Mesenchymal stem cell (in vitro differentiated cells and primary cell): Measurements from ENCODE around the gene SLC12A6.

Experiments used
- DNase-seq: peaks from one replicate; pipeline ENCODE4 v3.0.0-alpha.2; 2013
- H2AFZ ChIP-seq: one replicate; pipeline ENCODE4 v1.6.1; 2013; ENCODE audit warnings: low read depth, mild to moderate bottlenecking, control low read depth, inconsistent platforms, low read length, moderate library complexity
- H2AK5ac ChIP-seq: 2 replicates; pipeline ENCODE4 v1.6.1; 2013; ENCODE audit warnings: low read length, moderate library complexity, mild to moderate bottlenecking, inconsistent platforms; ENCODE audit not compliant: severe bottlenecking
- H2BK120ac ChIP-seq: one replicate; pipeline ENCODE4 v1.6.1; 2013; ENCODE audit warnings: low read depth, mild to moderate bottlenecking, inconsistent platforms, low read length, moderate library complexity
- H2BK12ac ChIP-seq, 2 experiments: one replicate each; pipeline ENCODE4 v1.6.1; 2013; ENCODE audit warnings: inconsistent platforms in 2 of 2, low read length in 2 of 2, mild to moderate bottlenecking in 2 of 2, moderate library complexity in 2 of 2, control low read depth in 1 of 2
- H2BK15ac ChIP-seq: one replicate; pipeline ENCODE4 v1.6.1; 2013; ENCODE audit warnings: mild to moderate bottlenecking, low read depth, inconsistent platforms; ENCODE audit not compliant: poor library complexity, severe bottlenecking
- H2BK5ac ChIP-seq: 2 replicates; pipeline ENCODE4 v1.6.1; 2013; ENCODE audit warnings: low read depth, mild to moderate bottlenecking, low read length, control low read depth, inconsistent platforms; ENCODE audit not compliant: poor library complexity, severe bottlenecking
- H3K14ac ChIP-seq, 2 experiments: one replicate each; pipeline ENCODE4 v1.6.1; 2013; ENCODE audit warnings: inconsistent platforms in 2 of 2, low read length in 2 of 2, control low read depth in 1 of 2, mild to moderate bottlenecking in 1 of 2, moderate library complexity in 1 of 2
- H3K18ac ChIP-seq, 2 experiments: one replicate each; pipeline ENCODE4 v1.6.1; 2013; ENCODE audit warnings: inconsistent platforms in 2 of 2, low read length in 2 of 2, control low read depth in 1 of 2, low read depth in 1 of 2, mild to moderate bottlenecking in 1 of 2
- H3K23ac ChIP-seq, 2 experiments: one replicate each; pipeline ENCODE4 v1.6.1; 2013; ENCODE audit warnings: inconsistent platforms in 2 of 2, low read length in 2 of 2, mild to moderate bottlenecking in 2 of 2, moderate library complexity in 2 of 2, control low read depth in 1 of 2
- H3K27ac ChIP-seq: 2 replicates; pipeline ENCODE4 v1.5.1; 2013; ENCODE audit warnings: mild to moderate bottlenecking, moderate library complexity, low read length, control low read depth, inconsistent platforms; ENCODE audit not compliant: poor library complexity, severe bottlenecking
- H3K27me3 ChIP-seq, 2 experiments: 2 replicates each; pipeline versions ENCODE4 v1.6.1 to v1.7.0; 2013; ENCODE audit warnings: low read length in 2 of 2, mild to moderate bottlenecking in 2 of 2, moderate library complexity in 2 of 2, control low read depth in 1 of 2, inconsistent platforms in 1 of 2; ENCODE audit not compliant: control insufficient read depth in 1 of 2, insufficient read depth in 1 of 2
- H3K36me3 ChIP-seq, 2 experiments: 2 replicates each; pipeline versions ENCODE4 v1.6.1 to v1.7.0; 2013; ENCODE audit warnings: low read length in 2 of 2, control low read depth in 1 of 2, inconsistent platforms in 1 of 2, low read depth in 1 of 2, mild to moderate bottlenecking in 1 of 2; ENCODE audit not compliant: insufficient read depth in 2 of 2, control insufficient read depth in 1 of 2
- H3K4ac ChIP-seq, 2 experiments: one replicate each; pipeline ENCODE4 v1.6.1; 2013; ENCODE audit warnings: inconsistent platforms in 2 of 2, low read length in 2 of 2, mild to moderate bottlenecking in 2 of 2, moderate library complexity in 2 of 2, control low read depth in 1 of 2, low read depth in 1 of 2
- H3K4me1 ChIP-seq: 2 replicates; pipeline ENCODE4 v1.6.1; 2013; ENCODE audit warnings: low read depth, low read length, control low read depth; ENCODE audit not compliant: control insufficient read depth, insufficient read depth
- H3K4me2 ChIP-seq: 2 replicates; pipeline ENCODE4 v1.6.1; 2013; ENCODE audit warnings: low read length, mild to moderate bottlenecking, inconsistent platforms; ENCODE audit not compliant: poor library complexity, severe bottlenecking
- H3K4me3 ChIP-seq, 2 experiments: 2 replicates each; pipeline versions ENCODE4 v1.5.1 to v1.7.0; 2013; ENCODE audit warnings: low read length in 2 of 2, mild to moderate bottlenecking in 2 of 2, control low read depth in 1 of 2, low read depth in 1 of 2; ENCODE audit not compliant: insufficient read depth in 1 of 2
- H3K79me1 ChIP-seq: replicated peaks from 2 replicates; pipeline ENCODE4 v1.6.1; 2013; ENCODE audit warnings: mild to moderate bottlenecking, control low read depth, low read length, inconsistent platforms; ENCODE audit not compliant: poor library complexity, severe bottlenecking
- H3K9ac ChIP-seq: 2 replicates; pipeline ENCODE4 v1.7.0; 2013; ENCODE audit warnings: mild to moderate bottlenecking, low read length, moderate library complexity
- H3K9me3 ChIP-seq: 2 replicates; pipeline ENCODE4 v1.7.0; 2013; ENCODE audit warnings: mild to moderate bottlenecking, low read length; ENCODE audit not compliant: control insufficient read depth
- H4K8ac ChIP-seq: one replicate; pipeline ENCODE4 v1.6.1; 2013; ENCODE audit warnings: inconsistent platforms, mild to moderate bottlenecking, low read length, moderate library complexity
- H4K91ac ChIP-seq: one replicate; pipeline ENCODE4 v1.6.1; 2013; ENCODE audit warnings: mild to moderate bottlenecking, low read length, inconsistent platforms
- WGBS: methylation state at CpG from one replicate; pipeline ENCODE4 v1.1.7; 2013; ENCODE audit warnings: mixed read lengths; 5-methylcytosine and 5-hydroxymethylcytosine counted together

Gene SLC12A6

GRCh38 chr15:34271493-34271892 lies 66.1 kb downstream of the SLC12A6 start:
- H3K4ac ChIP-seq = no peak overlapping the region
- no peak overlapping the region for H2AFZ ChIP-seq
- H2AK5ac ChIP-seq = no peak overlapping the region
- H3K36me3 ChIP-seq = no peaks in the 10 kb centered on the region
- H4K8ac ChIP-seq = no peak overlapping the region
- H3K4me1 ChIP-seq = no peaks in the 10 kb centered on the region
- peak; percentile 65 for DNase-seq
- H3K4me3 ChIP-seq = no peak overlapping the region
- no peak overlapping the region for H3K9ac ChIP-seq
- peaks cover 3% of the 10 kb centered on the region for H3K79me1 ChIP-seq
- no peak overlapping the region for H3K18ac ChIP-seq
- no peak overlapping the region for H3K27ac ChIP-seq
- H3K23ac ChIP-seq = no peak overlapping the region
- H2BK15ac ChIP-seq = no peak overlapping the region
- H3K9me3 ChIP-seq = no peaks in the 10 kb centered on the region
- H3K14ac ChIP-seq = no peak overlapping the region
- no peak overlapping the region for H4K91ac ChIP-seq
- H2BK120ac ChIP-seq = no peak overlapping the region
- H2BK12ac ChIP-seq = no peak overlapping the region
- no peaks in the 10 kb centered on the region for H3K27me3 ChIP-seq
- H2BK5ac ChIP-seq = no peak overlapping the region
- no peak overlapping the region for H3K4me2 ChIP-seq
- 96% methylated on average over 1 of the region's 3 CpGs for WGBS

DNA sequence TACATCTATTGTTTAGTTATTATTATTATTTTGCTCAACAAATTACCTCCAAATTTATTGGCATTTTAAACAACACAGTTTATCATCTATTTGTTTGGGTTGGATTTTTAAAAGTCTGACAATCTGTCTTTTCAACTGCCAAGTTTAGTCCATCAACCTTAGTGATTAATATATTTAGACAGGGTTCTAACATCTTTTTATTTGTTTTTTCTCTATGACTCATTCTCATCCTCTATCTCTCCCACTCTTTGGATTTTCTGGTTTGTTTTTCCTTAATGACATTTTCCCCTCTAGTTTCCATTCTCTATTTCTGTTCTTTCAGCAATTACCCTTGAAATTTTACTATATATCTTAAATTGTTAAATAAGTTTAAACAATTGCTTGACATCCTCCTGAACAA lies 70.8 kb downstream of the SLC12A6 start:
- no peak overlapping the region for H3K9ac ChIP-seq
- no peak overlapping the region for H3K14ac ChIP-seq
- H2BK120ac ChIP-seq = no peak overlapping the region
- no peak for DNase-seq
- no peak overlapping the region for H3K4me2 ChIP-seq
- no peak overlapping the region for H2AK5ac ChIP-seq
- no peak overlapping the region for H4K91ac ChIP-seq
- H3K23ac ChIP-seq = no peak overlapping the region
- H3K4me1 ChIP-seq = no peaks in the 10 kb centered on the region
- no peak overlapping the region for H2BK5ac ChIP-seq
- H3K4ac ChIP-seq = no peak overlapping the region
- H3K4me3 ChIP-seq = no peak overlapping the region
- no peaks in the 10 kb centered on the region for H3K27me3 ChIP-seq
- no peak overlapping the region for H2AFZ ChIP-seq
- peaks cover 0 to 6% of the 10 kb centered on the region in 2 experiments for H3K36me3 ChIP-seq
- H3K27ac ChIP-seq = no peak overlapping the region
- no peak overlapping the region for H2BK15ac ChIP-seq
- no peak overlapping the region for H4K8ac ChIP-seq
- no peak overlapping the region for H2BK12ac ChIP-seq
- H3K9me3 ChIP-seq = no peaks in the 10 kb centered on the region
- peaks cover 5% of the 10 kb centered on the region for H3K79me1 ChIP-seq
- no peak overlapping the region for H3K18ac ChIP-seq

DNA sequence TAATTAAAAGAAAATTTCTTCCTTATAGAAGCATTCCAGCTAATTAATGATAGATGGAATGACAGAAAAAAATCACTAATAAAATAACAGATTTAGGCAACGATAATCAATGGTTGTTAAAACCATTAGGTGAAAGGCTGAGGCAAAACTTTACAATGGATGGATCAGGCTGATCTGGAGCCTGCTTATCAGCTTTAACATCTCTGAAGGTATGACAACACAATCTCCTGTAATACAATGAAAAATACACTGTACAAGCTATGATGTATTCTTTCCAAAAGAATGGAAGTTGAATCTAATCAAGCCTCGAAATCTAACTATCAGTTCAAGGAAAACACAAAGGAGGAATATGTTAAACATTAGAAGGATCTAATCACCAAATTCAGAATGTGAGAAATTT lies 73.5 kb downstream of the SLC12A6 start:
- Histone ChIP-seq H2AFZ (no peak overlapping the region), H2BK120ac (no peak overlapping the region), H2BK15ac (no peak overlapping the region), H3K18ac (no peak overlapping the region), H3K27me3 (no peaks in the 10 kb centered on the region), H3K36me3 (peaks cover 5 to 6% of the 10 kb centered on the region in 2 experiments), H2BK5ac (no peak overlapping the region), H2BK12ac (no peak overlapping the region), H3K4me3 (no peak overlapping the region), H3K4me2 (no peak overlapping the region), H3K14ac (no peak overlapping the region), H3K9ac (no peak overlapping the region), H3K9me3 (no peaks in the 10 kb centered on the region), H2AK5ac (no peak overlapping the region), H4K91ac (no peak overlapping the region), H3K23ac (no peak overlapping the region), H4K8ac (no peak overlapping the region), H3K4me1 (no peaks in the 10 kb centered on the region), H3K27ac (no peak overlapping the region), H3K79me1 (peaks cover 2% of the 10 kb centered on the region), H3K4ac (no peak overlapping the region)
- no peak for DNase-seq
- no CpG with 5 or more reads among the region's 2 CpGs for WGBS

DNA sequence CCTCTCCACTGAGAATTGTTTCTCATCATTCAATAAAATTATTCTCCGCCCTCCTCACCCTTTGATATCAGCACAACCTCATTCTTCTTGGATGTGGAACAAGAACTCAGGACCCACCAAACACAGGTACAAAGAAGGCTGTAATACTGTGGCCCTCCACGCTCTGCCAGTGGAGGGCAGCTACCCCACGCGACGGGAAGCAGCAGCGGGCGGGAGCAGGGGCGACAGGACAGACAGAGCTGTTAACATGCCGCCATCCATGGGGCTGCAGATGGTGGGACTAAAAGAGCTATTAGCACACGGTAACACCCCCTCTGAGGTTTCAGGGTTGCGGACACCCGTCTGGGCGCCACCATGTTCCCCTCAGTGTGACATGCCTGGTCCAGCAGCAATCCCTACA lies 75.2 kb downstream of the SLC12A6 start:
- H3K18ac ChIP-seq = no peak overlapping the region
- H2BK5ac ChIP-seq = no peak overlapping the region
- no peak overlapping the region for H3K23ac ChIP-seq
- H3K4me3 ChIP-seq = no peak overlapping the region
- no peak overlapping the region for H3K4ac ChIP-seq
- peaks cover 2% of the 10 kb centered on the region for H3K79me1 ChIP-seq
- H2BK120ac ChIP-seq = no peak overlapping the region
- H4K91ac ChIP-seq = no peak overlapping the region
- H3K14ac ChIP-seq = peak overlapping the region in 1 of 2 experiments; percentile 11
- no peaks in the 10 kb centered on the region for H3K9me3 ChIP-seq
- H3K4me2 ChIP-seq = no peak overlapping the region
- no peak overlapping the region for H4K8ac ChIP-seq
- H3K4me1 ChIP-seq = no peaks in the 10 kb centered on the region
- H3K9ac ChIP-seq = no peak overlapping the region
- no peaks in the 10 kb centered on the region for H3K27me3 ChIP-seq
- H2AFZ ChIP-seq = no peak overlapping the region
- H2BK15ac ChIP-seq = no peak overlapping the region
- DNase-seq = no peak
- H2AK5ac ChIP-seq = no peak overlapping the region
- no peak overlapping the region for H2BK12ac ChIP-seq
- H3K27ac ChIP-seq = no peak overlapping the region
- peaks cover 6 to 14% of the 10 kb centered on the region in 2 experiments for H3K36me3 ChIP-seq
- WGBS = 95% methylated on average over 13 of the region's 13 CpGs
